ENCODE data around the gene IQCN. TPM values are rescaled to one million over a fixed set of nuclear protein-coding genes. Genes with fewer than 3 reads are reported as not detected.

IQCN gene
- total RNA-seq, 1 donor from 2014 or later: 1.1 TPM

DNA sequence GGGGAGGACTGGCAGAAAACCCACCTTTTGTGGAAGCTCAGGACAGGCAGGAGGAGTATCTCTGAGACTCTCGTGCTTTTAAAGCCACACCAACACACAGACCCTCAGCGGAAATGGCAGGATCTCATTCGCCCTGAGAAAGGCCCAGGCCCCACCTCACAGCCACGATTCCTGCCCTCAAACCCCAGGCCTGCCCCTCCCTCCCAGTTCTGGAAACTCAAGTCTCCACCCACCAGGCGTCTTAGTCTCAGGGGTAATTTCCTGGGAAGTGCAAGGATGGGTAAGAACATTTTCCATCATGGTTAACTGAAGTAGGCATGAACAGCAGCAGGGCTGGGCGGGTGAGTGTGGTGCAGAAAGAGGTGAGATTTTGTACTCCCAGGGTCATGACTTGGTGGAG lies 40.1 kb downstream of the IQCN start:
- DNase-seq (ENCODE audit: low read depth): no peak

GRCh38 chr19:18233224-18233825 lies 40.9 kb downstream of the IQCN start:
- no peak for DNase-seq (ENCODE audit: low read depth)

GRCh38 chr19:18232540-18233223 lies 41.6 kb downstream of the IQCN start:
- DNase-seq (ENCODE audit: low read depth): no peak

DNA sequence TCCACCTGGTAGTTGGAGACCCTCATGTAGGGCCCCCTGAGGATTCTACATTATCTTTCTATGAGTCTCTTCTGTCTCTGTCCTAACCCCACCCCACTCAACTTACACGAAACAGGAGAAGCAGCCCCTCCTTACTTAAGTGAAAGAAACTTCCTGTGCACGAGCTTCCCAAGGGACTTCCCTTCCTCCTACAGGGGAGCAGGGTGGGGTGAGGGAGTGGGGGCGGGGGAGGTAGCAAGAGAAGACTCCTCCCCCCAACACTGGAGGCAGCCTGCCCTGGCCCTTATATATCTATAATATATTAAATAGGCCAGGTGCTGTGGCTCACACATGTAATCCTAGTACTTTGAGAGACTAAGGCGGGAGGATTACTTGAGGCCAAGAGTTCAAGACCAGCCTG lies 42.5 kb downstream of the IQCN start:
- no peak for DNase-seq (ENCODE audit: low read depth)

DNA sequence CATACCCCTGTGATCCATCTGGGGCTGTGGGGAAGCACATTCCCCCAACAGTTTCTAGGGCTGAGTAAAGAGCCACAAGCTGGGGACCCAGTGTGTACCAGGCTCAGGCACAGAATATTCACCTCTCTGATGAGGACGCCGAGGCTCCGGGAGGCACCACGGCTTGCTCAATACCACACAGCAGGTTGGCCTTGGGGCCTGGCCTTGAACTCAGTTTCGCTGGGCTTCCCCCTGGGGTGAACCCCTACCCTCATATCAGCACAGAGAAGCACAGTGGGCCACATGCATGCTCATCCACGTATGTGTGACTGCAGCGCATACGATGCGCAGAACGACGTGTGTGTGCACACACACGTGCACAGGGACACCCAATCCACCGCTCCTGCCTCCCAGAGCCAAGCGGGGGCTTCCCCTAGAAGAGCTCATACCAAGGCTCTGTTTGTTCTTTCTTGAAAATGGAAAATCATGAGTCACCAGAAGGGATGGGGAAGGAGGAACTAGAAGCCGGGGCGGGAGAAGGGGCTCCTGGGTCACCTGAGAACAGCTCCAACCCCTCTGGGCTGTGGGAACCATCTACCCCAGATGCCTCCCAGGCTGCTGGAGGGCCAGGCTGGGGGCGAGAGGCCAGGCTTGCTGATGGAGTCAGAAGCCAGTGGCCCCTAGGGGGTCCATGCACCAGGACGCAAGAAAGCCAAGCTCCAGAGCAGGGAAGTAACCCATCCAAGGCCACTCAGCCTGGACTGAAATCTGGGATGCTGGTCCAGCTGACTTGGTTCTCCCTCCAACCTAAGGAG lies 43.1 kb downstream of the IQCN start:
- no peak for DNase-seq (ENCODE audit: low read depth)

GRCh38 chr19:18229915-18230314 lies 44.3 kb downstream of the IQCN start:
- DNase-seq (ENCODE audit: low read depth): no peak

DNA sequence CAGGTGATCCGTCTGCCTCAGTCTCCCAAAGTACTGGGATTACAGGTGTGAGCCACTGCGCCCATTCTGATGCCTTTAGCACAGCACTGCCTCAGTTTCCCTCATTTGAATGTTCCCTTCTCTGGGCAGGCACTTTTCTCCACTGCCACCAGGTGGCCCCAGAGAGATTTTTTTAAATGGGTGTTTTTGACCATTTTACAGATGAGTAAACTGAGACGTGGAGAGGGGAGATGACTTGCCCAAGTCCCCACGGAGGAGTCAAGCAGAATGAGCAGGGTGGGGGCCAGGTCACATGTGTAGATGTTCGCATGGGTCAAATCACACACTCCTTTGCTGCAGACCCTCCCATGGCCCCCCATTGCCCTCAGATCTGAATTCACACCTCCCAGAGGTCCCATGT lies 44.8 kb downstream of the IQCN start:
- no peak for DNase-seq (ENCODE audit: low read depth)

- peak; percentile 50 for DNase-seq (ENCODE audit: low read depth)
Observed at GRCh38 chr19:18227781-18228271, 46.4 kb downstream of the IQCN start.

DNA sequence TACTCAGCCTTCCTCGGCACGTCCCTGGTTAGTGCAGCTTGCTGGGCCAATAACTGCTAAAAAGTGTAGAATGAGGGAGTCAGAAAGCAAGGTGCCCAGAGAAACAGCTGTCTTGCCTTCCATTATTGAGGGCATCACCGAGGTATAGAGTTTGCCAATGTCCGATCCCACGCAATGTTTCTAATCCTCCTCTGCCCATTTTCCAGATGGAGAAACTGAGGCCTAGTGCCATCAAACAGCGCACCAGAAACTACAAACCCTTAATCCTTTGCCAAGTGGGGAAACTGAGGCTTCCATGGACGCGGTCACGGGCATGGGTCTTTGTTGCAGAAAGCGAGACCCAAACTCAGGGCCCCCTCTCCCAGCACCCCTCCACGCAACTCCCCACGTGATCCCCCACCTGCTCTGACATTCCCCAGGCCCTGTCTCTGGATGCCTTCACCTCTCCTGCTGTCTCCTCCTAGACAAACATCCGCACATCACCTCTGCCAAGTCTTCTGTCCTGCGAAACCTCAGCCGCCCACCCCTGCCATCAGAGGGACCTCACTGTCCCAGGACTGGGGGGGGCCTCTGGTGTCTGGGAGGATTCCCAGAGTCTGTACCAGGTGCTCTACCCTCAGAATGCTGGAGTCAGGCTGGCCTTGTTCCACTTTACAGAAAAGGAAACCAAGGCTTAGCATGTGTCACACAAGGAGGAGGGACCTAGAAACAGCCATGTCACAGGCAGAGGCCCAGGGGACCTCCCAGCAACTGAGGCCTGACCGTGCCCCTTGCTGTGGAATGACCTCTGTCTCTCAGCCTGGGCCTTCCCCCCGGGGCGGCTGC lies 47.1 kb downstream of the IQCN start:
- no peak for DNase-seq (ENCODE audit: low read depth)

GRCh38 chr19:18225702-18226468 lies 48.4 kb downstream of the IQCN start, which contains the start of gene PDE4C:
PDE4C (minus strand) TSS chr19:18226438; CDS start chr19:18226415, 23 bp downstream.
- DNase-seq (ENCODE audit: low read depth): no peak

- no peak for DNase-seq (ENCODE audit: low read depth)
Observed at GRCh38 chr19:18225355-18225701, 48.9 kb downstream of the IQCN start.

DNA sequence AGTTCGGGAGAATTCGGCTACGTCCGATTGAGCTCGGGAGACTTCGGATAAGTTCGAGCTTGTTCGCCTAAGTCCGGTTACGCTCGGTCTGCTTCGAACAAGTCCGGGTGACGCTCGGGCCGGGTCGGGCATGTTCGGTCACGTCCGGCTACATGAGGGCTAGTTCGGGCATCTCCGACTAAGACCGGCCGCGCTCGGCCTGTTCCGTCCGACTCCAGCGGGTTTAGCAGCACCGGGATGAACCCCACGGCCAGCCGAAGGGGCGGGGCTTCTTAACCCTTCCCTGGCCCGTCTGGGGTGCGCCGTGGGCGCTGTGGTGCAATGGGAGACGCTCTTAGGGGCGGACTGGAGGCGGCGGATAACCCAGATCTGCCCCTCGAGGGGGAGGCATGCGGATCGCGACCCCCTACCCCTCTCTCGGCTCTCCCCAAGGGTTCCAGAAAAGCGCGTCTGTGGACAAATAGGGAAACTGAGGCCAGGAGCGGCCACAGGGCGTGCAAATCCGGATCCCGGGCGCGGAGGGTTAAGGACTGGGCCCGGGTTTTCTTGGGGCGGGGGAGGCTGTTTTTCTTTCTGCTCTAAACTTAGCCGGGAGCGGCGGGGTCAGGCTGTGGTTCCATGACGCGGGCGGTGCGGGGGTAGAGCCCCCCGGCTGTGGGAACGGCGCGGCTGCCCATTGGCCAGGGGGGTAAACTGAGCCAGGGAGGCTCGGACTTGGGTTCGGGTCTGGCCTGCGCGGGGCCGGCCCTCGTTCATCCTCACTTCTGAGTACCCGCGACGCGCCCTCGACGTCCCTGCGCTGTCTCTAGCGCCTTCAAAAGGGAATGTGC lies 49.5 kb downstream of the IQCN start:
- peak; percentile 97 for DNase-seq (ENCODE audit: low read depth)

DNA sequence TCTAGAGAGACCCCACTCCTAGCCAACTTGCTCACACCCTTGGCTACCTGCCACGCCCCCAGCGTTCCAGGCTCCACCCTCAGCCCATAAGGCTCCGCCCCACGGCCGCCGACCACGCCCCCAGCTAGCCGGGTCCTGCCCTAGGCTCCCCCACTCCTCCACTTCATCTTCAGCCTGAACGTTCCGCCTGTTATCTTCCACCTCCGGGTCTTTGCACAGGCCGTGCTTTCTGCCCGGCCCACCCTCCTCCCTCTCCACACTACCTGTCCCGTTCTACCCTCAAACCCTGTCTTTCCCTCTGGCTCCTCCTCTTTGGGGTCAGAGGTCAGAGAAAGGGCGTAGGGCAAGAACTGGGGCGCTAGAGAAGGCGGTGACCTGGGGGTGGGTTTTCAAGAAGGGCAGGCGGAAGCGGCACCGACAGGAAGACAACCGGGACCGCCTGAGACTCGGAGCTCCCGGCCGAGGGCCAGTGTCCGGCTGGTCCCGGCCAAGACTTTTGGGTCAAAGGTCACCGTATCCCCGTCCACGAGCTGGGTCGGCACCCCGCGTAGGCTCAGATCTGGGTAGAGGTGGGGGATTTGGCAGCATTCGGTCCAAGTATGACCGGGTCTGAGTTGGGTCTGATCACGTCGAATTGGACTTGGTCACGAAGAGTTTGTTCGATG lies 50.3 kb downstream of the IQCN start:
- DNase-seq (ENCODE audit: low read depth): no peak

- no peak for DNase-seq (ENCODE audit: low read depth)
Observed at GRCh38 chr19:18221815-18222725, 52.2 kb downstream of the IQCN start.

GRCh38 chr19:18220632-18221275 lies 53.5 kb downstream of the IQCN start:
- DNase-seq (ENCODE audit: low read depth): no peak

DNA sequence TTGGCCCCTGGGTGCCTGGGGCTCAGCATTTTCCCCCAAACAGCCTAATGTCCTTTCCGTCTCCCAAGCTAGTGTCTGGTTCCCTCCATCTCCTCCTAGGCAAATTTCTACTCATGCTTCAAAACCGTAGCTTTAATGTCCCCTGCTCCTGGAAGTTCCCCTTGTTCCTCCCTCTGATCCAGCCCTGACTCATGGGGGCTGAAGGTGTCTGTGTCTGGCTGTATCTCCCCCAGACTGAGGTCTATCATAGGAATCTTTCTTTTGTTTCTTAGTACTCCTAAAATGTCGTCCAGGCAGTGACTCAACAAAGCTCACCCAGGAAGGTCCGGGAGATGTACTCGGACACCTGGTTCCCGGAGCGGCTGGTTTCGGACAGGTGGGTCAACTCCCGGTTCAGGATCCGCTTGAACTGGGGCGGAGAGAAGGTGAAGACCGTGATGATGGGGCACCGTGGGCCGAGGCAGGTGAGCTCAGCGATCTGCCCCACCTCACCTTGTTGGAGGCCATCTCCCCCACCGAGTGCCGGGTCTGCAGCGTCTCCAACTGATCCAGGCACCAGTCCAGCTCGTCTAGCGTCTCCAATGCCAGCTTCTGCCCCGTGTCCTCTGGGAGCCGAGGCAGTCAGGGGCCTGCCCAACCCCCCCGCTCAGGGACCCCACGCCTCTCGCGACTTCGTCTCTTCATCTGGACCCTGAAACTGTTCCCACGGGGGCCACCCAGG lies 54.2 kb downstream of the IQCN start:
- DNase-seq (ENCODE audit: low read depth): no peak

- no peak for DNase-seq (ENCODE audit: low read depth)
Observed at GRCh38 chr19:18218600-18218999, 55.7 kb downstream of the IQCN start.
